Memory B cell (primary cell): Measurements from ENCODE around the gene LPCAT3.
"Not testable (repeated sequence)": the region's sequence is repeated elsewhere in the genome, so short reads cannot be mapped to it uniquely, and the experiment has no call there.

Experiments
- ATAC-seq: fragments of 150-1000 bp; cut with Tn5 transposase; 2 replicates; pipeline ENCODE4 v1.10.0; 2021; ENCODE audit warnings: low read depth, mild to moderate bottlenecking, moderate library complexity
- DNase-seq, 2 donors: peaks; one replicate each; pipeline ENCODE4 v3.0.0; 2022; ENCODE audit warnings: low spot score in 2 of 2
- H3K27ac Mint-ChIP-seq: one replicate; pipeline ENCODE4 v1.8.0; 2022; ENCODE audit warnings: mild to moderate bottlenecking, moderate library complexity, mixed read lengths
- H3K27me3 Mint-ChIP-seq: one replicate; pipeline ENCODE4 v1.8.0; 2022; ENCODE audit warnings: mixed read lengths
- H3K36me3 Mint-ChIP-seq: one replicate; pipeline ENCODE4 v1.8.0; 2022; ENCODE audit warnings: mild to moderate bottlenecking, mixed read lengths
- H3K4me1 Mint-ChIP-seq: one replicate; pipeline ENCODE4 v1.8.0; 2022; ENCODE audit warnings: mixed read lengths
- H3K4me3 Mint-ChIP-seq: one replicate; pipeline ENCODE4 v1.8.0; 2022; ENCODE audit warnings: mild to moderate bottlenecking, moderate library complexity, mixed read lengths
- H3K9me3 Mint-ChIP-seq: one replicate; pipeline ENCODE4 v1.8.0; 2022; ENCODE audit warnings: mixed read lengths

Gene LPCAT3

GRCh38 chr12:7018350-7019042, at the start of gene LPCAT3:
Gene LPCAT3 (minus strand): TSS chr12:7018476. CDS start chr12:7018424, 52 bp downstream.
- Mint-ChIP-seq H3K4me1 (peaks cover 20% of the 10 kb centered on the region), H3K4me3 (peak within 1 kb of the TSS; percentile 88), H3K36me3 (peaks cover 3% of the 10 kb centered on the region), H3K27me3 (no peaks in the 10 kb centered on the region), H3K9me3 (no peaks in the 10 kb centered on the region), H3K27ac (peak within 1 kb of the TSS; percentile 96)
- peak; percentile 93 for ATAC-seq
- peak; percentile 96 to 97 for DNase-seq

GRCh38 chr12:7067096-7067495, 48.8 kb upstream of the LPCAT3 start:
- H3K27ac Mint-ChIP-seq = no peak overlapping the region
- H3K36me3 Mint-ChIP-seq = no peaks in the 10 kb centered on the region
- H3K27me3 Mint-ChIP-seq = peaks cover 28% of the 10 kb centered on the region
- ATAC-seq (no peak), DNase-seq (no peak)
- H3K9me3 Mint-ChIP-seq = no peaks in the 10 kb centered on the region
- H3K4me1 Mint-ChIP-seq = no peaks in the 10 kb centered on the region
- no peak overlapping the region for H3K4me3 Mint-ChIP-seq

GRCh38 chr12:7066596-7066995, 48.3 kb upstream of the LPCAT3 start:
- ATAC-seq (no peak), DNase-seq (no peak)
- H3K9me3 Mint-ChIP-seq = no peaks in the 10 kb centered on the region
- H3K36me3 Mint-ChIP-seq = no peaks in the 10 kb centered on the region
- H3K27me3 Mint-ChIP-seq = peaks cover 24% of the 10 kb centered on the region
- no peak overlapping the region for H3K27ac Mint-ChIP-seq
- no peaks in the 10 kb centered on the region for H3K4me1 Mint-ChIP-seq
- no peak overlapping the region for H3K4me3 Mint-ChIP-seq

GRCh38 chr12:7065073-7065623, 46.9 kb upstream of the LPCAT3 start:
- H3K4me3 Mint-ChIP-seq = no peak overlapping the region
- H3K27ac Mint-ChIP-seq = no peak overlapping the region
- no peaks in the 10 kb centered on the region for H3K4me1 Mint-ChIP-seq
- DNase-seq = no peak
- ATAC-seq = no peak
- H3K9me3 Mint-ChIP-seq = no peaks in the 10 kb centered on the region
- H3K36me3 Mint-ChIP-seq = no peaks in the 10 kb centered on the region
- H3K27me3 Mint-ChIP-seq = peaks cover 25% of the 10 kb centered on the region

- Mint-ChIP-seq H3K4me3 (no peak overlapping the region), H3K9me3 (no peaks in the 10 kb centered on the region), H3K27ac (no peak overlapping the region), H3K36me3 (no peaks in the 10 kb centered on the region), H3K4me1 (no peaks in the 10 kb centered on the region), H3K27me3 (peaks cover 29% of the 10 kb centered on the region)
- DNase-seq = no peak
- no peak for ATAC-seq
Measured at GRCh38 chr12:7064516-7064915, 46.2 kb upstream of the LPCAT3 start.

- Mint-ChIP-seq H3K27me3 (peaks cover 20% of the 10 kb centered on the region), H3K4me1 (no peaks in the 10 kb centered on the region), H3K36me3 (no peaks in the 10 kb centered on the region), H3K9me3 (no peaks in the 10 kb centered on the region), H3K4me3 (no peak overlapping the region), H3K27ac (no peak overlapping the region)
- ATAC-seq (no peak), DNase-seq (no peak)
Measured at GRCh38 chr12:7061596-7061995, 43.3 kb upstream of the LPCAT3 start.

GRCh38 chr12:7061138-7061537, 42.9 kb upstream of the LPCAT3 start:
- Mint-ChIP-seq H3K4me3 (no peak overlapping the region), H3K27me3 (peaks cover 19% of the 10 kb centered on the region), H3K27ac (no peak overlapping the region), H3K4me1 (no peaks in the 10 kb centered on the region), H3K36me3 (no peaks in the 10 kb centered on the region), H3K9me3 (no peaks in the 10 kb centered on the region)
- ATAC-seq (no peak), DNase-seq (no peak)

GRCh38 chr12:7060353-7060954, 42.2 kb upstream of the LPCAT3 start, which contains the start of gene C1S:
Gene C1S (plus strand): TSS chr12:7060718. CDS start chr12:7061913, 1,195 bp downstream.
- H3K9me3 Mint-ChIP-seq = no peaks in the 10 kb centered on the region
- H3K27ac Mint-ChIP-seq = no peak within 1 kb of the TSS
- DNase-seq = no peak

GRCh38 chr12:7059780-7060179, 41.5 kb upstream of the LPCAT3 start:
- Mint-ChIP-seq H3K4me3 (no peak overlapping the region), H3K9me3 (no peaks in the 10 kb centered on the region)

More at GRCh38 chr12:7060353-7060954, 42.2 kb upstream of the LPCAT3 start, which contains the start of gene C1S:
- H3K4me3 Mint-ChIP-seq = no peak within 1 kb of the TSS
- H3K36me3 Mint-ChIP-seq = no peaks in the 10 kb centered on the region
- no peak for ATAC-seq
- no peaks in the 10 kb centered on the region for H3K4me1 Mint-ChIP-seq
- H3K27me3 Mint-ChIP-seq = peaks cover 18% of the 10 kb centered on the region

GRCh38 chr12:7058850-7059395, 40.6 kb upstream of the LPCAT3 start:
- Mint-ChIP-seq H3K27ac (no peak overlapping the region), H3K36me3 (no peaks in the 10 kb centered on the region), H3K4me1 (no peaks in the 10 kb centered on the region), H3K4me3 (no peak overlapping the region), H3K9me3 (no peaks in the 10 kb centered on the region), H3K27me3 (peaks cover 21% of the 10 kb centered on the region)
- DNase-seq (no peak), ATAC-seq (no peak)

More at GRCh38 chr12:7059780-7060179, 41.5 kb upstream of the LPCAT3 start:
- Mint-ChIP-seq H3K27ac (no peak overlapping the region), H3K36me3 (no peaks in the 10 kb centered on the region), H3K4me1 (no peaks in the 10 kb centered on the region), H3K27me3 (peaks cover 20% of the 10 kb centered on the region)
- ATAC-seq = no peak
- no peak for DNase-seq

- DNase-seq = no peak
- no peak overlapping the region for H3K4me3 Mint-ChIP-seq
- H3K36me3 Mint-ChIP-seq = no peaks in the 10 kb centered on the region
- no peaks in the 10 kb centered on the region for H3K9me3 Mint-ChIP-seq
- ATAC-seq = no peak
- peaks cover 21% of the 10 kb centered on the region for H3K27me3 Mint-ChIP-seq
- no peaks in the 10 kb centered on the region for H3K4me1 Mint-ChIP-seq
- H3K27ac Mint-ChIP-seq = no peak overlapping the region
Measured at GRCh38 chr12:7058163-7058845, 40.0 kb upstream of the LPCAT3 start.

GRCh38 chr12:7055736-7056135, 37.5 kb upstream of the LPCAT3 start:
- not testable (repeated sequence) for H3K4me1 Mint-ChIP-seq, H3K27ac Mint-ChIP-seq, ATAC-seq

GRCh38 chr12:7054925-7055324, 36.6 kb upstream of the LPCAT3 start:
- ATAC-seq (no peak), DNase-seq (no peak)
- H3K4me3 Mint-ChIP-seq = no peak overlapping the region
- H3K36me3 Mint-ChIP-seq = no peaks in the 10 kb centered on the region
- no peak overlapping the region for H3K27ac Mint-ChIP-seq
- no peaks in the 10 kb centered on the region for H3K9me3 Mint-ChIP-seq
- H3K27me3 Mint-ChIP-seq = peaks cover 14% of the 10 kb centered on the region
- no peaks in the 10 kb centered on the region for H3K4me1 Mint-ChIP-seq

More at GRCh38 chr12:7055736-7056135, 37.5 kb upstream of the LPCAT3 start:
- H3K4me3 Mint-ChIP-seq, DNase-seq, H3K9me3 Mint-ChIP-seq, H3K36me3 Mint-ChIP-seq: not testable (repeated sequence)
- peaks cover 16% of the 10 kb centered on the region for H3K27me3 Mint-ChIP-seq

GRCh38 chr12:7049973-7050372, 31.7 kb upstream of the LPCAT3 start:
- H3K4me1 Mint-ChIP-seq, DNase-seq, H3K9me3 Mint-ChIP-seq, H3K4me3 Mint-ChIP-seq, H3K27ac Mint-ChIP-seq, H3K36me3 Mint-ChIP-seq, H3K27me3 Mint-ChIP-seq, ATAC-seq: not testable (repeated sequence)
